HepG2 (cell line): ENCODE measurements around the gene CYLD. TPM values are rescaled to one million over a fixed set of nuclear protein-coding genes. Genes with fewer than 3 reads are reported as not detected.
A peak's percentile ranks its signal among the peaks of the same experiment; 100 is the strongest.

Source experiments
- ATAC-seq: fragments of 200-7000 bp; cut with Tn5 transposase; 3 replicates; pipeline ENCODE4 v1.9.1; 2020; ENCODE audit warnings: mild to moderate bottlenecking, moderate library complexity
- BruUV-seq: library from RNA; stranded (reverse); fragments of 400-500 nt; replicated peaks from 2 replicates; lab custom pipeline; 2021; lab: Mats Ljungman, UMichigan
- CTCF ChIA-PET: fragments of 300-600 bp; formaldehyde crosslinking; extraction: SDS; loops from one replicate; lab custom pipeline; 2021; ENCODE audit warnings: low total read pairs, inconsistent platforms, low intra/inter-chr PET ratio; lab: Yijun Ruan, JAX
- POLR2A ChIA-PET: fragments of 350-600 bp; sonication (Branson Sonifier 250); formaldehyde crosslinking; loops from one replicate; lab custom pipeline; 2020; ENCODE audit warnings: antibody characterized with exemption, inconsistent platforms; lab: Yijun Ruan, JAX
- DNase-seq: peaks from one replicate; pipeline ENCODE4 v3.0.0-alpha.2; 2015; ENCODE audit warnings: low spot score
- FAIRE-seq: peaks from 3 replicates; lab custom pipeline; 2011; peaks lifted over from hg19 to GRCh38; lab: Jason Lieb, UNC
- H2AFZ ChIP-seq: one replicate; pipeline ENCODE4 v1.6.1; 2011; ENCODE audit warnings: low read length, inconsistent platforms
- H3K27ac ChIP-seq: fragments of 300-600 bp; 3 replicates; pipeline ENCODE4 v1.8.0; 2011; ENCODE audit warnings: mixed run types, mild to moderate bottlenecking, mixed read lengths, low read length, inconsistent platforms; ENCODE audit not compliant: insufficient read depth; ENCODE audit errors: extremely low read length
- H3K27me3 ChIP-seq, 2 experiments: fragments of 200-600 bp in 1 of 2; 2 replicates in 1 of 2; 3 replicates in 1 of 2; pipeline versions ENCODE4 v1.6.0 to v1.8.0; 2011; ENCODE audit warnings: low read length in 2 of 2, mild to moderate bottlenecking in 2 of 2, moderate library complexity in 2 of 2, inconsistent platforms in 1 of 2; ENCODE audit not compliant: insufficient read depth in 2 of 2, control insufficient read depth in 1 of 2
- H3K36me3 ChIP-seq, 2 experiments: fragments of 200-600 bp in 1 of 2; replicated peaks in 1 of 2; 2 replicates in 1 of 2; 3 replicates in 1 of 2; pipeline versions ENCODE4 v1.5.1 to v1.8.0; 2011; ENCODE audit warnings: low read length in 2 of 2, inconsistent platforms in 1 of 2; ENCODE audit not compliant: insufficient read depth in 2 of 2, control insufficient read depth in 1 of 2
- H3K4me1 ChIP-seq: 2 replicates; pipeline ENCODE4 v1.5.1; 2012; ENCODE audit warnings: low read length, inconsistent platforms; ENCODE audit not compliant: insufficient read depth
- H3K4me2 ChIP-seq: 2 replicates; pipeline ENCODE4 v1.6.0; 2011; ENCODE audit warnings: low read depth, low read length, inconsistent platforms
- H3K4me3 ChIP-seq, 3 experiments: fragments of 200-600 bp in 1 of 3; sonication (generic), shearing (Covaris generic) in 1 of 3; replicated peaks in 1 of 3; 2 replicates each; pipeline ENCODE4 v1.5.1; 2011 to 2016; ENCODE audit warnings: low read length in 3 of 3, inconsistent platforms in 2 of 3, low read depth in 2 of 3, mild to moderate bottlenecking in 2 of 3, control low read depth in 1 of 3, mixed read lengths in 1 of 3; ENCODE audit not compliant: insufficient read depth in 1 of 3
- H3K79me2 ChIP-seq: one replicate; pipeline ENCODE4 v1.6.1; 2011; ENCODE audit warnings: low read length, inconsistent platforms; ENCODE audit not compliant: insufficient read depth
- H3K9ac ChIP-seq: 2 replicates; pipeline ENCODE4 v1.6.0; 2011; ENCODE audit warnings: mild to moderate bottlenecking, low read depth, low read length, inconsistent platforms; ENCODE audit not compliant: insufficient read depth
- H3K9me3 ChIP-seq: 2 replicates; pipeline ENCODE4 v1.5.1; 2012; ENCODE audit warnings: mild to moderate bottlenecking, low read length
- H4K20me1 ChIP-seq: 2 replicates; pipeline ENCODE4 v1.6.0; 2011; ENCODE audit warnings: inconsistent platforms, mild to moderate bottlenecking, low read length, moderate library complexity; ENCODE audit not compliant: insufficient read depth
- GABPA ChIP-seq, 2 experiments: IDR thresholded peaks; 2 replicates each; pipeline ENCODE4 v1.6.1; 2011 to 2016; ENCODE audit warnings: low read depth in 2 of 2, low read length in 1 of 2, missing biosample characterization in 1 of 2, missing genetic modification characterization in 1 of 2
- SRF ChIP-seq: IDR thresholded peaks from 2 replicates; pipeline ENCODE4 v1.6.1; 2011; ENCODE audit warnings: mild to moderate bottlenecking, low read depth, low read length, moderate library complexity
- STAT6 ChIP-seq: sonication (generic); formaldehyde crosslinking; IDR thresholded peaks from 2 replicates; pipeline ENCODE4 v1.4.0; 2020; ENCODE audit warnings: missing genetic modification reagents, mild to moderate bottlenecking, borderline replicate concordance
- in situ Hi-C: cut with HindIII; loops from 2 replicates; pipeline ENCODE4 v1.10.0; 2017; ENCODE audit warnings: low pct_unique_long_range_greater_than_20kb; ENCODE audit not compliant: extremely low pct_ligation_motif_present
- intact Hi-C: fragments of 100-400 bp; cut with micrococcal nuclease; formaldehyde crosslinking; loops from one replicate; pipeline ENCODE4 v1.10.0; 2022; ENCODE audit not compliant: unreplicated experiment
- polyA plus RNA-seq, 8 experiments: library from polyadenylated mRNA; depleted of rRNA in 3 of 8; stranded (reverse) in 7 of 8; unstranded in 1 of 8; fragments of >200 nt; fragmentation: Illumina TruSeq in 4 of 8; extraction: Trizol in 4 of 8; gene quantifications; 2 replicates each; pipeline versions ENCODE4 v1.2.1 to v1.2.3, GENCODE V29; 2011 to 2016; ENCODE audit warnings: low read depth in 4 of 8, missing spikeins in 1 of 8, mixed read lengths in 1 of 8; ENCODE audit not compliant: insufficient read depth in 1 of 8
- total RNA-seq, 5 experiments: library from RNA; depleted of rRNA; stranded (reverse); fragments of >200 nt; fragmentation: Illumina TruSeq; extraction: Trizol; gene quantifications; 2 replicates each; pipeline ENCODE4 v1.2.3, GENCODE V29; 2016; ENCODE audit warnings: low read depth in 1 of 5

Gene CYLD
- total and polyA plus RNA-seq, 2 of the 13 experiments (the other 11 are each of a cell fraction or from before 2014, with no cell fraction given), result 6.1 to 11.4 TPM

- ChIA-PET POLR2A (no interaction called here), CTCF (no interaction called here)
- FAIRE-seq (no peak), DNase-seq (no peak), ATAC-seq (no peak)
- H4K20me1 ChIP-seq, result no peaks in the 10 kb centered on the region
- no peak overlapping the region for H3K9ac ChIP-seq
- H3K79me2 ChIP-seq, result no peaks in the 10 kb centered on the region
- no peak overlapping the region for H3K4me2 ChIP-seq
- 0 out of 5 replicates have a peak, but pooled peaks cover 0 to 3% of the 10 kb centered on the region in 2 experiments for H3K27me3 ChIP-seq
- no peak overlapping the region for H3K4me3 ChIP-seq
- BruUV-seq, result no TSS peak
- H3K27ac ChIP-seq, result no peak overlapping the region
- H3K36me3 ChIP-seq, result no peaks in the 10 kb centered on the region
- peaks cover 27% of the 10 kb centered on the region for H3K4me1 ChIP-seq
- intact Hi-C loops, result no loop called here
- H3K9me3 ChIP-seq, result no peaks in the 10 kb centered on the region
- H2AFZ ChIP-seq, result no peak overlapping the region
- TF ChIP-seq GABPA (IDR thresholded peaks at IDR 0.05; ENCODE audit: low read depth, low read length), result no peak
- peak; percentile 46; the same call in 1 of the 2 replicates for TF ChIP-seq GABPA (CRISPR knock-in tag; IDR thresholded peaks at IDR 0.05; ENCODE audit: low read depth)
- peak; percentile 93 for TF ChIP-seq SRF
- no peak for TF ChIP-seq STAT6 (CRISPR knock-in tag)
- in situ Hi-C loops, result no loop called here
These were observed 17.6 kb upstream of the CYLD start for GRCh38 chr16:50724306-50724705.
